MM.1S (cell line): ENCODE data around the gene BABAM1.

Experiments used
- CTCF ChIP-seq: fragments of 300-600 bp; sonication (generic); IDR thresholded peaks from 2 replicates; pipeline ENCODE4 v1.5.1; 2016; ENCODE audit warnings: antibody characterized with exemption, low read length, mixed read lengths
- EZH2 ChIP-seq: fragments of 300-600 bp; sonication (generic); optimal IDR thresholded peaks from 2 replicates; pipeline ENCODE3; 2017; ENCODE audit warnings: low read depth, mild to moderate bottlenecking, antibody characterized with exemption, low read length, mixed read lengths
- EZH2phosphoT487 ChIP-seq: fragments of 300-600 bp; sonication (generic); IDR thresholded peaks from 2 replicates; pipeline ENCODE4 v1.6.1; 2018; ENCODE audit warnings: antibody characterized with exemption, low read length

- TF ChIP-seq EZH2phosphoT487 (no peak), CTCF (no peak), EZH2 (no peak)
These were observed 37.9 kb downstream of the BABAM1 start for GRCh38 chr19:17305216-17305516.
